H1 (cell line): ENCODE results near the gene TMPRSS2. TPM values are rescaled to one million over a fixed set of nuclear protein-coding genes. Genes with fewer than 3 reads are reported as not detected.

ENCODE experiments used
- MAX ChIP-seq: IDR thresholded peaks from 2 replicates; pipeline ENCODE4 v1.6.1; 2012; ENCODE audit warnings: inconsistent platforms
- polyA plus RNA-seq, 7 experiments: library from polyadenylated mRNA; depleted of rRNA in 3 of 7; stranded (reverse) in 5 of 7; unstranded in 2 of 7; fragments of >200 nt in 5 of 7; fragments of 200-250 nt in 2 of 7; gene quantifications; 1 replicate in 5 of 7; 2 replicates in 1 of 7; 4 replicates in 1 of 7; pipeline versions ENCODE4 v1.2.1 to v1.2.3, GENCODE V29; 2011 to 2013; ENCODE audit warnings: missing spikeins in 2 of 7, mixed read lengths in 2 of 7
- total RNA-seq: library from RNA; stranded (reverse); fragmentation: NEBNext Ultra II Directional; extraction: Animal tissue kit (Norgen Biotek cat#: 25700); gene quantifications from 2 replicates; pipeline ENCODE4 v1.2.1, GENCODE V29; 2021

The TMPRSS2 gene
- total and polyA plus RNA-seq, 2 of the 8 experiments (the other 6 are each of a cell fraction or from before 2014, with no cell fraction given) = 9.2 to 11.0 TPM

DNA sequence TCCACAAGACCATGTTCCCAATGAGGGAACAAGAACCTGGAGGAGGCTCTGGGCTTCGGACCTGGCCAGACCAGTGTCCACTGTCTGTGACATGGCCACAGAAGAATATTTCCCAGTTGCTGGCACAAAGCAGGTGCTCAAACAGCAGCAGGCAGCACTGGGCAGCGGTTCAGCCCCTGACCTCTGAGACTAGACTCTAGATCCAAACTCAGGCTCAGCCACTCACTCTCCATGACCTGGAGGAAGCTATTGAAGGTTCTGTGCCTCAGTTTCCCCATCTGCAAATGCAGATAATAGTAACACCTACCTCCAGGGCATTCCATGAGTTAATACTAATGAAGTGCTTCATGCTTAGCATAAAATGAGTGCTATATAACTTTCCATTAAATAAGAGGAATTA is 8.0 kb downstream of the TMPRSS2 start (continued):
- TF ChIP-seq MAX = no peak
